GM21515 (cell line): Measurements from ENCODE around the gene THOC7.

ENCODE experiments used
- ATAC-seq: cut with Tn5 transposase; IDR thresholded peaks from one replicate; pipeline ENCODE4 v1.9.1; 2021; ENCODE audit not compliant: unreplicated experiment

Gene THOC7

DNA sequence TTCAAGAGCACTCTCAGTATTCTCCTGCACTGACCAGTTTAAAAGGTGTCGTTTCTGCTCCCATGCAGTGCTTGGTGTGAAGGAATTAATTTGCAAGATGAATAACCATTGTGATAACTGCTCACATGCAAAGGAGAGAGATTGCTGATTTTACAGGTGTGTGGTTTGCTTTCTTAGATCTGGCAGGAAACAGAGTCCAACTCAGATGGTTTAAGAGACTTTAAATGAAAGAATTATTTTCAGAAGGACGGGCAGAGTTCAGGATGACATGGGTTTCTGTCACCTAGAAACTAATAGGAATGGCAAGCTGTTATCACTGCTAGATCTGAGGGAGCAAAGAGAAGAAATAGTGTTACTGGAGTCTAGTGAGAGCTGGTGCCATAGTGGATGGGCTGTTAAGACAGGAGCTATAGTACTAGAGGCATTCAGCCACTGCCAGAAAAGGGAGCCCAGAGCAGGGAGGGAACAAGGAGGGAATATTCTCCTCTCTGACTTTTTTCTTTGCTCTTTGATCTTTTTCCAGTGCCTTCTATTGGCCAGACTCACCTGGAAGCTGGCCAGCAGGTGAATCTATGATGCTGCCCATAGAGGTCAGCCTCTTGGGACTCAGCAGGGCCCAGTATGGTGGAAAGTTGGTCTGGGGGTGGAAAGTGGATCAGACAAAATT is 14.9 kb upstream of the THOC7 start:
- ATAC-seq = no peak

DNA sequence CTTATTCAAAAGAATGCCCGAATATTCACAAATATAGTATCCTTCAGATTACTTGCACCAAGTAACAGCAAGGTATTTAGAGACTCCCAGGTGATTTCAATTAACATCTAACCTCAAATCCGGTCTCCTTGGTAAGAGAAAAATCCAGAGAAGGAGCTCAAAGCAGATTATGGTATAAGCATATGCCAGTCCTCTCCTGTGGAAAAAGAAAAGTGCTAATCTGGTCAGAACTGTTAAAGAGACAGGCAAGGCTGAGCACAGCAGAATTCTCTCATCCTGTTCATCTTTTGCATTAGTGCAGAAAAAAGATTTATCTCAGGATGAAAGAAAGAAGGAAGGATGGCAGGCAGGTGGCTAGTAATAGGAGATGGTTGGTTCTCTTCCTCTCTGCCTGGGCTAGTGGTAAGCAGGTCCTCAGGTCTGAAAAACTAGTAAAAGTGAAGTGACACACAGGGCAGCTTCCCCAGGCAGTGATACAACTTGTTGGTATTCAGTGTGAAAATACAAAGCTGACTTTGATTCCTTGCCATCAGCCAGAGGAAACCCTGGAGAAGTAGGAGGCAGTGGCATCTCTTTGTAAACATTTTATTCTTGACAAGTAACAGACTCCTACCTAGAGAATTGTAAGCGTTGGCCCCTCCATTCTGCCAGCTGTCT is 14.3 kb upstream of the THOC7 start:
- ATAC-seq = no peak

DNA sequence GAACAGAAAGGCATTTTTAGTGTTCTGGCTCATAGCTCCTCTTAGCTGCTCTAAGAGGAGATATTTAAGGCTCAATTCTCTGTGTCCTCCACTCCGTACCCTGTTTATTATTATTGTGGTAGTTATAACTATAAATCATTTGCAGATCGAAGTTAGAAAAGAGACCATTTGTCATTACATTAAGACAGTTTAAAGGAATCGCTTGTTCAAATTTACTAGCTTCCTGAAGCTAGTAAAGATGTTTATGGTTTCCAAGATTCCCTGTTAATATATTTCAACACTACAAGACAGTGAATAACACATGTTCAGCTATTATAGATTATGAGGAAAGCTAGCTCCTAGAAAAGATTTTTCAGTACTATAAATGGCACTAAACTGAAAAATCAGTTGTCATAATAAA is 12.7 kb upstream of the THOC7 start:
- ATAC-seq = no peak

DNA sequence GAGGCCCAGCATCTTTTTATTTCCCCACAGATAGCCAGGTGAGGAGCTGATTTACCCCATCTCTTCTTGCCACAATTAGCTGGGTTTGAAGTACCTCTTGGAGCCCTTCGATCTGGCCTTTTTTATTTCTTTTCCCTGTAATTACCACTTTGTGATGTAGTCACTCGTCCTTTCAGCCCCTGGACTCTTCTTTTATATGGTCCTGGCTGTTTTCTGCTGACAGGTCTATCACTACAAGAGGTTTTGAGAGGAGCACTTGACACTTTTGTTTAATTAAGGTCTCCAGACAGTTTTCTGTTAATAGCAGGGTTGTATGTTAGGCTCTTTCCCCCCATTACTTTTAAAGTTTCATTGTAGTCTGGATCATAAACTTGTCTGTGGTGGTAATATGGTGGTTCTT is 11.9 kb upstream of the THOC7 start:
- no peak for ATAC-seq

DNA sequence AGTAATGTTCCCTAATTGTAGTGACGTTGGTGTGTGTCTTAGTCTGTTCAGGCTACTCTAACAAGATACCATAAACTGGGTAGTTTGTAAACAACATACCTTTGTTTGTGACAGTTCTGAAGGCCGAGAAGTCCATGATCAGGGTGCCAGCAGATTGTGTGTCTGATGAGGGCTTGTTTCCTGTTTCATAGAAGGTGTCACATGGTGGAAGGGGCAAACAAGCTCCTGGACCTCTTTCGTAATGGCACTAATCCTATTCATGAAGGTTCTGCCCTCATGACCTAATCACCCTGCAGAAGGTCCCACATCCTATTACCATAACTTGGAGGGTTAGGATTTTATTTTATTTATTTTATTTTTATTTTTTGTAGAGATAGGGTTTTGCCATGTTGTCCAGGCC is 11.2 kb upstream of the THOC7 start:
- ATAC-seq = no peak

DNA sequence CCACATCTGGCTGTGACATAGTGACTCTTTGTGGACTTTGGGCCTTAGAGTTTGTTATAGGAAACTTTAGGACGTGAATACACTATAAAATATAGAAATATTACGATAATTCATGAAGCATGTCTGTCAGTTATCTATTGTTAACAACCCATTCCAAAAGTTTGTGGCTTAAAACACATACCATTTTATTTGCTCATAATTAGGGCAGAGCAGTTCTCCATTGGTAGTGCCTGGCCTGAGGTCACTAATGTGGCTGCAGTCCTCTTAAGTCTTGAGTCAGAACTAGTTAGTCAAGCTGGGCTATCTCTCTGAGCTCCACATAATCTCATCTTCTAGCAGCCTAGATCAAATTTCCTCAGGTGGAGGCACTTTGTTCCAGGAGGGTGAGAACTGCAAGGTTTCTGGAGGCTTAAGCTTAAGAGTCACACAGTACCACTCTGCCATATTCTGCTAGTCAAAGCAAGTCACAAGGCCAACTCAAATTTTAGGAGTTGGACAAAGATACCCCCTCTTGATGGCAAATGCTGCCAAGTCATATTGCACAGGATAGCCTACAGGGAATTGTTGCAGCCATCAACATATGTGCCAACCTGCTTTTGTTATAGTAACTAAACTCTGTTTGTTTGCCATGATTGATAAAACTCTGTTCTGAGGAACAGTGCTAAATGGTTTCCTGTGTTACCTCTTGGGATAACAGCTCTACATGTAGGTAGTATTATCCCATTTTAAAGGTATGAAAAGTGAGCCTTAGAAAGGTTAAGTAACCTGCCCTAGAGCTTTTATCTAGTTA is 8.7 kb upstream of the THOC7 start:
- no peak for ATAC-seq

DNA sequence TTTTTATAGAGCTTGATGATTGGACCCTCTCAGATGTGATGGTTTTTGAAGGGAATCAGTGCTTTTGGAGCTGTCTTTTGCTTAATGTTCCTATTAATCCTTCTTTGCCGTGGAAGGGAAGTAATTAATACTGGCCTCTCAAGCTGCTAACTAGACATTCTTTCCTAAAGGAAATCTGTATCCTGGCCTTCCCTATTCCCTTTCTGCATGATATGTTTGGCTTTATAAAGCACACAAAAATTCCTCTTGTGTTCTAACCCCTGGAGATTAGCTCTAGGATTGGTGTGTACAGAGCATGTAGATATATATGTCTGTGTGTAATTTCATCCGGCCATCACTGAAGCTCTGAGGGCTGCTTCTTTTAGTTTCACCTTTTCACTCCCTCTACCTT is 7.0 kb upstream of the THOC7 start:
- no peak for ATAC-seq

DNA sequence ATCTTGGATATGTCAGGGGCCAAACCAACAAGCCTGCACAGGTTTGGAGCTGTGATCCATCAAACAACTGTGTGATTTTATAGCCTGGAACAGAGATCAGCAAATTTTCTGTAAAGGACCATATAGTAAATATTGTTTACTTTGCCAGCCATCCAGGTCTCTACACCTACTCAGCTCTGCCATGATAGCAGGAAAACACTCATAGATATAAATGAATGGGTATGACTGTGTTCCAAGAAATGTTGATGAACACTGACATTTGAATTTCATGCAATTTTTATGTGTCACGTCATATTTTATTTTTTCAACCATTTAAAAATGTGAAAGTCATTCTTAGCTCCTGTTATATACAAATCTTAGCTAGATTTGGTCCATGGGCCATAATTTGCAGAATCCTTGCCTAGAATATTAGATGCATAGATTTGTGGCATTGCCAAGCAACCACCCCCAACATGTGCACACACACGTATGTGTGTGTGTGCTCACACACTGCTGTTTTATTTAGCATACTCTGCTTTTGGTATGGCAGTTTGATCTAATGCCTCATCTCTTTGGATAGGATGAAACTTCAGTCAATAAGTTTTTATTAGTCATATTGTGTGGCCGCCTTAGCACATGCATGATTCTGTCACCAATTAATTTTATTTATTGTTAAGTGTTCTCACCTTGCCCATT is 6.5 kb upstream of the THOC7 start:
- no peak for ATAC-seq

DNA sequence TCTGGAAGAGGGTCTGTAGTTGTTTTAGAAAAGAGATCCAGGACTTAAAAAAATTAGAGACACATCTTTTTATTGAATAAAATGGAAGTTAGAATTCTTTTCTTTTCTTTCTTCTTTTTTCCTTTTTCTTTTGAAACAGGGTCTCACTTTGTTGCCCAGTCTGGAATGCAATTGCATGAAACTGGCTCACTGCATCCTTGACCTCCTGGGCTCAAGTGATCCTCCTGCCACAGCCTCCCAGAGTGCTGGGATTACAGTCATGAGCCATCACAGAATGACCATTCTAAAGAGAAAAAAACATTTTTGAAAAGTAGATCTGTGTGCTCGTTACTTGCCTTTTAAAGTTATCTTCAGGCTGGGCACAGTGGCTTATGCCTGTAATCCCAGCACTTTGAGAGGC is 3.6 kb upstream of the THOC7 start:
- ATAC-seq = no peak

DNA sequence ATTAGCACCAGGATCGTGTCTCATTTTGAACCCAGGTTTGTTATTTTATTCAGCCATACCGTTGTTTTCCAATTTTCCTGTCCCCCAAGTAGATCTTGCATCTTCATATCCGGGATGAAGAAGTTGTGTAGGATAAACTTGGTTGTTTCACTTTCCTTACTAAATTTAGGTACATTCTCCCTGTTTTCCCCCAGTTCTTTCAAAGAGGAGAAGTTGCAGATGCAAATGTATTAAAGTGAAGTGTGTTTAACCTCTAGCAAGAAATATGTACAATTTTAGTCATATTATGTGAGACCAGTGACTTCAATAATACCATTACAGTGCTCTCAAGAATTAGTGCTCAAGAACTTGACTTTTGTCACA is 1.3 kb upstream of the THOC7 start:
- no peak for ATAC-seq

DNA sequence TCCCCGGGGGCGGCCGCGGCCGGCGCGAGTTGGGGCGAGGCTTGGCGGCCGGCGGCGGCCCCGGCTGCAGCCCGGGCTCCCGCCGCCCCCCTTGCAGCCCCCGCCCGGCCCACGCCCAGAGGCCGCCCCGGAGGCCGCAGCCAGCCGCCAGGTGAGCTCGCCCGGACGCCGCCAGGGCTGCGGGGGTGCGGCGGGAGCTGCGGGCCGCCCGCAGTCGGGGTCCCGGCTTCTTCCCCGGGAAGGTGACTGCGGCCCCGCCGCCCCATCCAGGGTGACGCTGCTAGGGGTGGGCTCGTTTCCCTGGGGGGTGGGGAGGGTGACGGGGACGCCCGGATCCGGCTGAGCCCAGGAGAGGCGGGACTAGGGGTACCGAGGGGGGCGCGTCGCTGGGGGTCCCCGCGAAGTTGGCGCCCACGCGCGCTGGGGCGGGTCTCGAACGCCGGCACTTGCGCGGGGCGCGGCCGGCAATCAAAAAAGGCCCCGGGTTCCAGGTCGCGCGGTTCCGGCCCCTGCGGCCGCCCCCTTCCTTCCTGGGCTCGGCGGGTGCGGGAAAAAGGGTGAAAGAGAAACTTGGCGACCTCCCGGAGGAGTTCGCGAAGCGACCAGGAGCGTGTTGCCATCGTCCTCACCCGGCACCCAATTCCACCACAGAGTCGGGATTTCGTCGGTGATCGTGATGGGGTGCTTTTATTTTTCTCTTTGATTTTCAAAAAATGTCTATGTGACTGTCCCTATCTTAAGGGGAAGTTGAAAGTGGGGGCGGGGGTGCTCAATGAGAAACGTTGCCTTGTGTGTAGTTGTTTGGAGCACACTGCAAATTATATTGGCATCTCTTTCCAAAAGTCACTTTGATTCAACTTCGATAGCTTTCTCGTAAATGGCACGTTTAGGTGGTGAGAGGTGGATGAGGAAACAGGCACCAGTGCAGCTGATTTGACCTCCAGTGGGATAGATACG is 681 bp upstream of the THOC7 start:
- ATAC-seq = peak; percentile 38

DNA sequence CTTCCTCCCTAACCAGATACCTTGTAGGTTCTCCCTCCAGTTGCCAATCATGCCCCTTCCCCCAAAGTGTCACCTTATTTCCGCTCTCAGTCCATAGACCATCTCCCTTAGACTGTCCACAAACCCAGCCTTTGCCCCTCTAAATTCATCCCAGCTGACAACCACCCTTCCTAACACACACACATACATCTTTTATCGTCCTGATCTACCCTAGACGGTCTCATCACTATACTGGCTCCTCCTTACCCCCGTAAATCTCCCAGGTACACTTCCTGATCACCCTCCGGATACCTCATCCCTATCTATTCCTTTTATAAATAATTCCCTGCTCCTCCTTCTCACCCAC is 828 bp downstream of the THOC7 start:
- ATAC-seq = peak; percentile 8

DNA sequence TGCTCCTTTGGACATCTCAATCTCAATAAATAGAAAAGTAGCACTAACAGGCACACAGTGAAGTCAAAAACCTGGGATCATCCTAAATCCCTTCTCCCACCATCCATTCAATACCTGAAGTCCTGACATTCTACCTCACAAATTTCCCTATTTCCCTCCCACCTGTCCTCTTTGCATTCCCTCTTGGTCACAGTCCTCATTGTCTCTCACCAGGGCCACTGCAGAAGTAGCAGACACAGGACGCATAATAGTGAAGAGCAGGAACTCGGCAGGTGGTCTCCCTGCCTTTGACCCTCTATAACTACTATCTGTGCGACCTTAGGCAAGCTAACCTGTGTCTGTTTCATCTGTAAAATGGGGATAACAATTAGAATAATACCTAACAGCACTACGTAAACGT is 2.3 kb downstream of the THOC7 start:
- ATAC-seq = no peak

DNA sequence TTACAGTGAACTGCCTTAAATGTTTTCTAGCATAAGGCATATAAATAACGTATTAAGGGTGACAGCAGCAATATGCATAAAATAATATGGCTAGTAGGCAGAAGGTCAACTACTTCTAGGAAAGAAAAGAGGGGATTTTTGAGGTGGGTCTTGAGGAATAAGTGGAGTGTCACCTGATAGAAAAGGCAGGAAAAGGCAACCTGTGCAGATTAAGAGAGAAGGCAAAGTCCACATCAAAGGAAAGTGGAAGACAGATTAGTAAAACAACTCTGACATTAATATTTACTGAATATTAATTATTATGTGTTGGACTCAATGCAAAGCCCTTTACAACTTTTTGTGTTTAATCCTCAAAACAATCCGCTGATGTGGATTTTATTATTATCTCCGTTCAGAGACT is 2.8 kb downstream of the THOC7 start:
- no peak for ATAC-seq

DNA sequence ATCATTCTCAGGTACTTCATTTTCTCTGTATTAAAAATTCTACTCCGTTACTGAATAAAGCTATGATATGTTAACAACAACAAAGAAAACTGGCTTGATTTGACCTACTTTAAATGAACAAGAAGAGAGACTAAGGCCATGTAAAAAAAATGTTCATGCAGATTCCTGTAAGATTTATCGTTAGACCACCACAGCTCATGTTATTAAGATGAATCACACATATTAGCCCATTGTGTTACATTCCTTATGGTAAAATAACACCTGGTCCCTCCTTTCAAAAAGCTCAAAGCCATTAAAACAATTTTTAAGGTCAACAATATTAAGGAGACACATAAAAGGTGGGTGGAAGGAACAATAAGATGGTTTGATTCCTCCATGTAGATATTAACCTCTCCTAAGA is 6.3 kb downstream of the THOC7 start:
- no peak for ATAC-seq

DNA sequence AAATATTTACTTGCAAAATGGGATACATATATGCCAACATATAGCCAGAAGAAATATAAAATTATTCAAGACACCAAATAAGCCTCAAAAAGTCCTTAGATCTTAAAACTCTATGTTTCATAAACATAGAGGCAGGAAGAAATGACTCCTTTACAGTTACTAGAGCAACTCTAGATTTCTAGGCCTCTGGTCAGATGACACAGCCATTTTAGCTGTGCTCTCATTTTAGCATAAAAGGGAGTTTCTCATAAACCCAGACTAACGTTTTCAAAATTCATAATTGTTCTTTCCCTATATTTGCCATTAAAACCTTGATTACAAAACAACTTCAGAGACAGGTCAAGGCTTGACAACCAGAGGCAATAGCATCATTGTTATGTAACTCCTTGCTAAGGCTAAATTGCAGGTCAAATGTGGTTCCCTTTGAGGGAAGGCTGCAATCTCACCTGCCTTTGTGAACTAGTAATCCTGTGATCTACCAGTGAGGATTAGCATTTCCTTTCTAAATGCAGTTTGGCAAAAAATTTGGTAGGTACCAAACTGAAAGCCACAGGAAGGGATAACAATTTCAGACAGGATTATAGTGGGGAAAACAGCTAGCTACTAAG is 8.2 kb downstream of the THOC7 start:
- ATAC-seq = no peak

DNA sequence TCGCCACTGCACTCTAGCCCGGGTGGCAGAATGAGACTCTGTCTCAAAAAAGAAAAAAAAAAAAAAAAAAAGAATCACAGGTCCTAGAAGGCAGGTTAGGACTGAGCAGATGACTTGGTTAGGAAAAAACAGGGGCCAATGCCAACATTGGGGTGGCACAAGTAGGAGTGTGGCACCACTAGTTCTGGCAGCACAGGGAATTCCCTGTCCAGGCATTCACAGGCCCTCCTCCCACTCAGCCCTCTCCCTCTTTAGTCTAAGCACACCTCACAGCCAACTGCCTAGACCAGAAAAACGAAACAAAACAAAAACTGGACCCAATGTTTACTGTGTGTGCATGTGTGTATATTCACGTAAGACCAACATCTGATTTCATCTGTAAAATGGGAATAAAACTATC is 10.5 kb downstream of the THOC7 start:
- no peak for ATAC-seq

DNA sequence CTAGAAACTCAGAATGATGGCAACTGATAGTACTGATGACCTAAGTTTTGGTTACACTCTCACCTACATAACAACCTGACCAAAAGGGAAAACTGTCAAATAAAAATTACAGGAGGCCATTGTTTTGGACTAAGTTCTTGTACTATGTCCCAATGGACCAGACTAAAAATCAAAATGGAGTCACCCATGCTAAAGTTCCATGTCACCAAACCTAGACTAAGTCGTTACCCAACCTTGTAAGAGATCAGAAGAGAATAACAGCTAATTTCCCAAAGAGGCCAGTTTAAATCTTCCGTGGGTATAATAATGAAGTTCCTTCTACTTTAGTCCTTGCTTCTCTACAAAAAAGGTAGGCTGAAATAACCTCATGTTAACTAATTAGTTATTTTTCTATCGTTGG is 12.3 kb downstream of the THOC7 start:
- ATAC-seq = no peak

DNA sequence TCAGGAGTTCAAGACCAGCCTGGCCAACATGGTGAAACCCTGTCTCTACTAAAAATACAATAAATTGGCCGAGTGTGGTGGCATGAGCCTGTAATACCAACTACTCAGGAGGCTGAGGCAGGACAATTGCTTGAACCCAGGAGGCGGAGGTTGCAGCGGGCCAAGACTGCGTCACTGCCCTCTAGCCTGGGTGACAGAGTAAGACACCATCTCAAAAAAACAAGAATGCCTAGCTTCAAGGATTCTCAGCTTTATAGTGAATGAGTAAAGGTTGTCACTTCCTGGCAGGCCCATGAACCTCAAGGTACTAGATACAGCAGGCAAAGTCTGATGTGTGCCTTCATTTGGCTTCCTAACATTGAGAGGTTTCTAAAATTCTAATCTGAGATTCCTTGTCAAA is 14.4 kb downstream of the THOC7 start:
- ATAC-seq = no peak

DNA sequence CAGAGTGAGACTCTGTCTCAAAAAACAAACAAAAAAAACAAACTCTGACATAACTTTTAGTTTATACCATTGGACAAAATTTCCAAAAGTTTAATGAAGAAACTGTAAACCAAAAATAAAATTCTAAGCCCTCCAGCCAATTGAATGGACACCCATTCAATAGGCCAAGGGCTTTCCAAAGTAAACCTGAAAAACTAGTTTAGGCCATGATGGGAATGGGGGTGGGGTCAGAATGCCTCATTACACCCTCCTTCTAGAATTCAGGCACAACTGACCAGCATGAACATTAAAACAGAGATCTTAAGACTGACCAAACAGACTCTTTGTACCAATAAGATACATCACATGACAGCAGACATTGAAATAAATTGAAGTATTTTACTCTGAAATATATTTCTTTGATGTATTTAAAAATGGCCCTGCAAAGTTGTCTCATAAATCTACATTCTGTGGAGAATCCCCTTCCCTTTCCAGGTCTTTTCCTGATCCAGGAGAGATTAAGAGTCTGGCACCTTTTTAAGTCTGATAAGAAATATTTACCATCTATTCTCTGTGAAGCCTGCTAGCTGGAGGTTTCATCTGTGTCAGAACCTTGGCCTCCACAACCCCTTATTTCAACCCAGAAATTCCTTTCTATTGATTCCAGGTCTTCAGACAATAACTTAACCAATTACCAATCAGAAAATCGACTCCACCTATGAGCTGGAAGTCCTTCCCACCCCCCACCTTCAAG is 15.7 kb downstream of the THOC7 start:
- ATAC-seq = no peak
